Activated CD4-positive, alpha-beta memory T cell treated with anti-CD3 and anti-CD28 coated beads, Interleukin-2, amount 10 ng/mL, durations not matched to agents 7 days and 5 days (primary cell): ENCODE data around the gene PDZD4. TPM values are rescaled to one million over a fixed set of nuclear protein-coding genes. Genes with fewer than 3 reads are reported as not detected.
A peak's percentile ranks its signal among the peaks of the same experiment; 100 is the strongest.

ENCODE experiments used
- CTCF ChIA-PET: fragments of 350-600 bp; sonication (Branson Sonifier 250); formaldehyde crosslinking; loops from one replicate; lab custom pipeline; 2021; ENCODE audit warnings: antibody characterized with exemption, inconsistent platforms; lab: Charles Lee
- POLR2A ChIA-PET: fragments of 350-600 bp; sonication (Branson Sonifier 250); formaldehyde crosslinking; loops from one replicate; lab custom pipeline; 2021; ENCODE audit warnings: antibody characterized with exemption; lab: Charles Lee
- DNase-seq: peaks from one replicate; pipeline ENCODE4 v3.0.0-alpha.2; 2020
- H3K27ac Mint-ChIP-seq: one replicate; pipeline ENCODE4 v1.8.0; 2021; ENCODE audit warnings: mild to moderate bottlenecking, mixed read lengths
- H3K27me3 Mint-ChIP-seq: one replicate; pipeline ENCODE4 v1.8.0; 2021; ENCODE audit warnings: mixed read lengths
- H3K36me3 Mint-ChIP-seq: one replicate; pipeline ENCODE4 v1.8.0; 2021; ENCODE audit warnings: low read depth, mixed read lengths
- H3K4me1 Mint-ChIP-seq: one replicate; pipeline ENCODE4 v1.8.0; 2021; ENCODE audit warnings: mixed read lengths
- H3K4me3 Mint-ChIP-seq: one replicate; pipeline ENCODE4 v1.8.0; 2021; ENCODE audit warnings: mild to moderate bottlenecking, mixed read lengths
- H3K9me3 Mint-ChIP-seq: one replicate; pipeline ENCODE4 v1.8.0; 2021; ENCODE audit warnings: mixed read lengths
- total RNA-seq, 2 experiments: library from RNA; stranded (reverse); gene quantifications; one replicate each; pipeline ENCODE4 v1.2.3, GENCODE V29; 2021

PDZD4 gene
- total RNA-seq, 2 experiments from 2014 or later, result 0.88 to 1.1 TPM

GRCh38 chrX:153804100-153804595, 26.2 kb downstream of the PDZD4 start:
- DNase-seq, result no peak
- H3K9me3 Mint-ChIP-seq, result no peaks in the 10 kb centered on the region
- no peaks in the 10 kb centered on the region for H3K27me3 Mint-ChIP-seq
- CTCF ChIA-PET, result no interaction called here
- H3K4me3 Mint-ChIP-seq, result no peak overlapping the region
- peaks cover 1% of the 10 kb centered on the region for H3K36me3 Mint-ChIP-seq
- no peak overlapping the region for H3K27ac Mint-ChIP-seq
- POLR2A ChIA-PET, result no interaction called here
- no peaks in the 10 kb centered on the region for H3K4me1 Mint-ChIP-seq

DNA sequence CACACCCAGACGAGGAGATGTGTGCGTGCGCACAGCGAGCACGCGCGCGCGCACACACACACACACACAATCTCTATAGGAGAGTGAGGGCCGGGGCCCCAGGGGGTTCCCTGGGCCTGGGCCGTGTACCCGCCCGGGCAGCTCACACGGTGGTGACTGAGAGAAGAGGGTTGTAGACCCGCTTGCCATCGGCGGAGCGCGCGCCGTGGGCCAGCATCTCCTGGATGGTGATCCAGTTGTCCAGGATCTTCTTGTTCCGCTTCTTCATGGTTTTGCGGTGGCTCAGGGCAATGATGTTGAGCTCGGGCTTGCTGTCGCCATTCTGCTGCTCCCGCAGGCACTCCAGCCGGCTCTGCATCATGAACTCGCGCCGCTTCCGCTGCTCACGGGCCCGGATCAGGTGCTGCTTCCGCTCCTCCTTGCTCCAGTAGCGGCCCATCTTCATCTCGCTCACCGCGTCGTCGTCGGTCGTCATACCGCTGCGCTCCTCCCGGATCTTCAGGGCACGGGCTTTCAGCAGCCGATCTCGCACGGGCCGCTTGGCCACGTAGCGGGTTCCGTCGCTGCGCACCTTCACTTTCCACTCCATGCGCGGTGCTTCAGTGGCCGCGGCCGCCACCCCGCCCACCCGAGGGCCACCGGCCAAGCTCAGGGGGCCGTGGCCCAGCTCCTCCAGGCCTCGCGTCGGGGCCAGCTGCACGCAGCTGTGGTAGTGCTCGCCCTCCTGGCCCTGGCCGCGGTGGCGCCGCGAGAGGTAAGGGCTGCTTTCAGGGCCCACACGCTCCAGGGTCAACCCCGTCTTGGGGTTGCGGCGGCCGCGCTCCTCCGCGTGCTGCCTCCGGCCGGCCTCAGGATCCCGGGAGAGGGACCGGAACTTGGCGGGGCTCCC, 26.9 kb downstream of the PDZD4 start:
- ChIA-PET CTCF (interaction anchor here (0.6 kb wide), 1 partner anchor 119 kb away, joined by 3 read pairs; no protein-coding TSS in a partner anchor), POLR2A (no interaction called here)
- peaks cover 7% of the 10 kb centered on the region for H3K36me3 Mint-ChIP-seq
- no peaks in the 10 kb centered on the region for H3K4me1 Mint-ChIP-seq
- no peak for DNase-seq
- no peak overlapping the region for H3K27ac Mint-ChIP-seq
- H3K4me3 Mint-ChIP-seq, result no peak overlapping the region
- H3K27me3 Mint-ChIP-seq, result no peaks in the 10 kb centered on the region
- H3K9me3 Mint-ChIP-seq, result no peaks in the 10 kb centered on the region

DNA sequence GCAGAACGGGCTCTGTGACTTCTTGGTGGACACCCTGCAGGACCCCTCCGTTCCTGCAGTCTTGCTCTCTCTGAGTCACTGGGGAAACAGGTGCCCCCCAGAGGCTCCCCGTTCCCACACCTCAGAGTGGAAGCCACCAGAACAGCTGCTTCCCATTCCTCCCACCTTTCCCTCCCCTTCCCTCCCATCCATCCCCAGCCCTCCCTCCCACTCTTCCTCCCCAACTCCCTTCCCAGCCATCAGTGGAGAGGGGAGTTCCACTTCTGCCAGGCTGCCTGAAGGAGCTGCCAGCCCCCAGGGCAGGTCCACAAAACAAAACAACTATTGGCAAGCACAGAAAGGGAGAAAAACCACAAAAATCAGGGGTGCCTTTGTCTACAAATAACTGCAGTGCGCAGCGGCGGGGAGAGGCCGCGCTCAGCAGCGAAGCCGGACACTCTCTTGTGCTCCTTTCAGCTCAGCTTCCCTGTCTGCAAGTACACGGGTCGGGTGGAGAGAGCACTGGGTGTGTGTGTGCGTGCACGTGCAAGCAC, 27.8 kb downstream of the PDZD4 start:
- Mint-ChIP-seq H3K4me3 (no peak overlapping the region), H3K27ac (no peak overlapping the region), H3K4me1 (no peaks in the 10 kb centered on the region), H3K36me3 (peaks cover 12% of the 10 kb centered on the region), H3K27me3 (no peaks in the 10 kb centered on the region), H3K9me3 (no peaks in the 10 kb centered on the region)
- DNase-seq, result no peak
- ChIA-PET CTCF (interaction anchor here (0.6 kb wide), 1 partner anchor 120 kb away, joined by 3 read pairs; no protein-coding TSS in a partner anchor), POLR2A (no interaction called here)

- H3K9me3 Mint-ChIP-seq, result no peaks in the 10 kb centered on the region
- H3K27me3 Mint-ChIP-seq, result no peaks in the 10 kb centered on the region
- no peak overlapping the region for H3K27ac Mint-ChIP-seq
- peaks cover 2% of the 10 kb centered on the region for H3K4me1 Mint-ChIP-seq
- ChIA-PET CTCF (no interaction called here), POLR2A (no interaction called here)
- no peak for DNase-seq
- no peak overlapping the region for H3K4me3 Mint-ChIP-seq
- H3K36me3 Mint-ChIP-seq, result peaks cover 17% of the 10 kb centered on the region
These were observed 28.7 kb downstream of the PDZD4 start for GRCh38 chrX:153801669-153802068.

- Mint-ChIP-seq H3K27me3 (no peaks in the 10 kb centered on the region), H3K4me1 (peaks cover 11% of the 10 kb centered on the region), H3K36me3 (peaks cover 26% of the 10 kb centered on the region), H3K27ac (no peak overlapping the region), H3K4me3 (no peak overlapping the region), H3K9me3 (no peaks in the 10 kb centered on the region)
- ChIA-PET POLR2A (interaction anchor here (1.1 kb wide), 1 partner anchor 122 kb away, joined by 3 read pairs; no protein-coding TSS in a partner anchor), CTCF (no interaction called here)
- no peak for DNase-seq
These were observed 29.6 kb downstream of the PDZD4 start for GRCh38 chrX:153800746-153801145.

- no peaks in the 10 kb centered on the region for H3K27me3 Mint-ChIP-seq
- no peak for DNase-seq
These were observed 30.1 kb downstream of the PDZD4 start for GRCh38 chrX:153800177-153800722.

GRCh38 chrX:153799326-153799725, 31.0 kb downstream of the PDZD4 start:
- ChIA-PET CTCF (no interaction called here), POLR2A (interaction anchor here (1.2 kb wide), 1 partner anchor 103 kb away, joined by 3 read pairs; no protein-coding TSS in a partner anchor)
- peaks cover 12% of the 10 kb centered on the region for H3K4me1 Mint-ChIP-seq
- DNase-seq, result no peak
- H3K36me3 Mint-ChIP-seq, result peaks cover 28% of the 10 kb centered on the region
- H3K27ac Mint-ChIP-seq, result no peak overlapping the region
- no peak overlapping the region for H3K4me3 Mint-ChIP-seq
- H3K9me3 Mint-ChIP-seq, result no peaks in the 10 kb centered on the region
- no peaks in the 10 kb centered on the region for H3K27me3 Mint-ChIP-seq

More at GRCh38 chrX:153800177-153800722, 30.1 kb downstream of the PDZD4 start:
- ChIA-PET CTCF (no interaction called here), POLR2A (interaction anchor here (1.1 kb wide), 1 partner anchor 122 kb away, joined by 3 read pairs; no protein-coding TSS in a partner anchor)
- Mint-ChIP-seq H3K36me3 (peaks cover 26% of the 10 kb centered on the region), H3K27ac (no peak overlapping the region), H3K4me3 (no peak overlapping the region), H3K9me3 (no peaks in the 10 kb centered on the region), H3K4me1 (peaks cover 12% of the 10 kb centered on the region)

DNA sequence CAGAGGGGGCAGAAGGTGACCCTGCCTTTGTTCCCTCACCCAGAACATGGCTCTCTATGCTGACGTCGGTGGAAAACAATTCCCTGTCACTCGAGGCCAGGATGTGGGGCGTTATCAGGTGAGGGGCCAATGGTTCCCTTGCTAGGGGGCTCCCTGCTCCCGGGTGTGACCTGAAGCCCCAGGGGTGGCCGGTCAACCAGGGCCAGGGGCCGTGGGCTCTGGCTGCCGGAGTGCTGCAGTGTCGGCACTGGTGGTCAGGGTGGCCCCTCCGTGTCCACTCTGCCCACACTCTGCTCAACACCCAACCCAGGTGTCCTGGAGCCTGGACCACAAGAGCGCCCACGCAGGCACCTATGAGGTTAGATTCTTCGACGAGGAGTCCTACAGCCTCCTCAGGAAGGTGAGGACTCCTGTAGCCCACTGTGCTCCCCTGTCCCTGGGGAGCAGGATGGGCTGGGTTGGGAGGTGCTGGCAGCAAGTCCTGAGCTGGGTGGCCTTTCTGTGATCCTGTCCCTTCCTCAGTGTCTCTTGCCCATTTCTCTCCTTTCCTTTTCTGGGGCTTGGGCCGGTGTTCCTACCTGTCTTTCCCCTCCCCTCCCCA, 32.8 kb downstream of the PDZD4 start:
- H3K27me3 Mint-ChIP-seq, result no peaks in the 10 kb centered on the region
- CTCF ChIA-PET, result no interaction called here
- H3K4me1 Mint-ChIP-seq, result peaks cover 19% of the 10 kb centered on the region
- POLR2A ChIA-PET, result no interaction called here
- peaks cover 33% of the 10 kb centered on the region for H3K36me3 Mint-ChIP-seq
- no peak overlapping the region for H3K27ac Mint-ChIP-seq
- no peak for DNase-seq
- H3K9me3 Mint-ChIP-seq, result no peaks in the 10 kb centered on the region
- no peak overlapping the region for H3K4me3 Mint-ChIP-seq

DNA sequence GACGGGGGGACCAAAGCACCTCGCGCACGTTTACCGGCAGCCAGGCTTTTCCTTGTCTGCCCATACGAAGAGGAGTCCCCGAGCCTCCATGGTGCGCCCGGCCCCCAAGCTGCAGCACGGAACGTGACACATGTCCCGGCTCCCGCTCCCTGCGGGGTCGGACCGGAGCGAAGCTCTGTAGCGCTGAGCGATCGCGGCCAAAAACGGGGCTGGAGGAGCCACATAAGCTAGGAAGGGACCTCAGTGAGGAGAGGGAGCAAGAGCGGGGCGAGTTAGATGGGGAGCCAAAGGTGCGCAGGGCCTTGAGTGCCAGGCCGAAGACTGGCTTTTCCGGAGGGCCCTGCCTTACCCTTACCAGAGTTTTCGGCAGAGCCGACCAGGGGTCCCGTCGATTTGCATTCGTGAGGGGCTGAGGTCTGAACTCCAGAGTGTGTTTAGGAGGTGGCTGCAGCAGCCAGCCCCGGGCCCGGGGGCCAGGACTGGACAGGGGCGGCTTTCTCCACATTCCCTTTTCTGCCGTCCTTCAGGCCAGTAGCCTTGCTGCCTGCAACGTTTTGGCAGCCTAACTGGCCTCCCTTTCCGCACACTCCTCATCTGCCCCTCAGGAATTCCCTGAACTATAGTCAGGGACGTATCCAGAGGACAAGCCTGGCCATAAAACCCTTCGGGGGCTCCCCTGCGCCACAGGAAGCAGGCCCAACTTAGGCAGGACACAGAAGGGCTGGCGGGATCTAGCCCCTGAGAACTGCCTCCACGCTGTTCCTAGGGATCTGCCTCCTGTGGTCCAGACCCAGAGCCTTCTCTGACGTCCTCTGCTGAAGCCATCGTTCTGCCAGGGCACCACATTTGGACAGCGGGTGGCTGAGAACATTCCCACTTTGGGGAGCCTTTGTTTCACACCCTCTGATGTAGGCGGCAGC, 35.2 kb downstream of the PDZD4 start:
- ChIA-PET POLR2A (interaction anchor here (0.6 to 2.4 kb wide), 5 partner anchors 68 to 131 kb away, joined by 3 to 25 read pairs (median 4); partner anchors contain the start of gene ARHGAP4), CTCF (interaction anchor here (1.0 to 1.6 kb wide), 3 partner anchors 22 to 152 kb away, joined by 3 to 7 read pairs (median 4); no protein-coding TSS in a partner anchor)
- H3K36me3 Mint-ChIP-seq, result peaks cover 33% of the 10 kb centered on the region
- H3K4me3 Mint-ChIP-seq, result peak overlapping the region; percentile 94
- no peaks in the 10 kb centered on the region for H3K27me3 Mint-ChIP-seq
- H3K27ac Mint-ChIP-seq, result peak overlapping the region; percentile 75
- peak; percentile 23 for DNase-seq
- no peaks in the 10 kb centered on the region for H3K9me3 Mint-ChIP-seq
- peaks cover 24% of the 10 kb centered on the region for H3K4me1 Mint-ChIP-seq

GRCh38 chrX:153794018-153794896, 36.1 kb downstream of the PDZD4 start, which contains the start of the genes IDH3G and SSR4:
Gene IDH3G (minus strand): TSS chrX:153794375. CDS start chrX:153794326, 49 bp downstream.
Gene SSR4 (plus strand): TSS chrX:153794668. CDS start chrX:153794688, 20 bp downstream.
- CTCF ChIA-PET, result interaction anchor here (1.0 to 1.6 kb wide), 3 partner anchors 23 to 153 kb away, joined by 3 to 7 read pairs (median 4); no protein-coding TSS in a partner anchor
- Mint-ChIP-seq H3K9me3 (no peaks in the 10 kb centered on the region), H3K36me3 (peaks cover 33% of the 10 kb centered on the region), H3K27me3 (no peaks in the 10 kb centered on the region), H3K4me1 (peaks cover 24% of the 10 kb centered on the region), H3K27ac (peak within 1 kb of the TSS; percentile 82), H3K4me3 (peak within 1 kb of the TSS; percentile 94)
- peak; percentile 94 for DNase-seq
- POLR2A ChIA-PET, result interaction anchor here (0.7 to 2.4 kb wide), 7 partner anchors 11 to 175 kb away, joined by 3 to 25 read pairs (median 4); partner anchors contain the start of gene ARHGAP4

GRCh38 chrX:153793291-153793690, 37.1 kb downstream of the PDZD4 start:
- ChIA-PET POLR2A (interaction anchor here (1.1 to 2.4 kb wide), 2 partner anchors 12 to 133 kb away, joined by 4 to 25 read pairs; partner anchors contain the start of gene ARHGAP4), CTCF (no interaction called here)

More at GRCh38 chrX:153793291-153793690, 37.1 kb downstream of the PDZD4 start:
- peak overlapping the region; percentile 82 for H3K27ac Mint-ChIP-seq
- H3K4me1 Mint-ChIP-seq, result peaks cover 24% of the 10 kb centered on the region
- no peaks in the 10 kb centered on the region for H3K27me3 Mint-ChIP-seq
- H3K4me3 Mint-ChIP-seq, result peak overlapping the region; percentile 94
- no peaks in the 10 kb centered on the region for H3K9me3 Mint-ChIP-seq
- peaks cover 25% of the 10 kb centered on the region for H3K36me3 Mint-ChIP-seq
- DNase-seq, result no peak
